ENCODE measurements around the gene ZNF263.

ZNF263 gene

GRCh38 chr16:3328643-3329042, 45.4 kb downstream of the ZNF263 start:
- POLR2A ChIA-PET (ENCODE audit: low non-redundant PET): no interaction called here
- DNase-seq (ENCODE audit: low spot score): no peak
- CTCF ChIA-PET: no interaction called here
- H3K27ac ChIP-seq: no peak overlapping the region
- no peak for TF ChIP-seq CTCF (conservative IDR thresholded peaks at IDR 0.05; ENCODE audit: low read depth)

Measured in RWPE1 (cell line).